ENCODE measurements around the gene ATP6V1G2.
"Not testable (repeated sequence)": the region's sequence is repeated elsewhere in the genome, so short reads cannot be mapped to it uniquely, and the experiment has no call there.

The ATP6V1G2 gene

GRCh38 chr6:31528307-31528777 lies 18.1 kb downstream of the ATP6V1G2 start:
- DNase-seq, result no peak

DNA sequence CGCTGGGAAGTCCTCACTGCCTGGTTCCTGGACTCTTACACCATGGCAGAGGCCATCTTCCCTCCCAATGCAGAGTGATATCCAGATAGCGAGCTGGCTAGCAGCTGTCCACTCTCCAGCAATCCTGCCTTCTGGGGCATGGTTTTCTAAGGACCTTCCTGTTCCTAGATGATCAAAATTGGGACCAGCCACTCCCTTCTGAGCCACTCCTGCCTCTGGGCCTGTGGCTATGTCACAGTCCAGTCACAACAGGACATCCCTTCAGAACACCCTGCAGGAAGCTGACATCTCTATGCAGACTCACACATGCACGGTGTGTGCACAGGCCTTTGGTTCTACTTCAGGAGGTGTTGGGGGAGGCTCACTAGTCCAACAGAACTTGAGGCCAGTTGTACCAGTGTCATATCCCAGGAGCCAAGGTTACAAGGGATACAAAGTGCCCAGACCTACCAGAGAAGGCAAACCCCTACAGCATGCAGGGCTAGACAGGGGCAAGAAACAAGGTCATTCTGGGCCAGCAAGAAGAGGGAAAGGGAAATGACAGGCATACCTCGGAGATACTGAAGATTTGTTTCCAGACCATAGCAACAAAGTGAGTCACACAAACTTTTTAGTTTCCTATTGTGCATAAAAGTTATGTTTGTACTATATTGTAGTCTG lies 20.3 kb downstream of the ATP6V1G2 start:
- no peak for DNase-seq

- no peak for DNase-seq
These were observed 20.9 kb downstream of the ATP6V1G2 start for GRCh38 chr6:31525553-31525931.

DNA sequence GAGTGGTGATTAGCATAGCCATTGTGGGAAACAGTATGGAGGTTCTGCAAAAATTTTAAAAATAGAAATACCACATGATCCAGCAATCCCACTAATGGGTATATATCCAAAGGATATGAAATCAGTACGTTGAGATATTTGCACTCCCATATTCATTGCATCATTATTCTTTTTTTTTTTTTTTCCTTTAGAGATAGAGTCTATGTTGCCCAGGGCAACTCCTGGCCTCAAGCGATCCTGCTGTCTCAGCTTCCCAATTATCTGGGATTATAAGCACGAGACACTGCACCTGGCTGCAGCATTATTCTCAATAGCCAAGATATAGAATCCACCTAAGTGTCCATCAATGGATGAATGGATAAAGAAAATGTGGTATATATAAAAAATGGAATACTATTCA lies 24.6 kb downstream of the ATP6V1G2 start:
- DNase-seq, result no peak

- no peak for DNase-seq
These were observed 32.8 kb downstream of the ATP6V1G2 start for GRCh38 chr6:31513456-31514165.

GRCh38 chr6:31510007-31510406 lies 36.4 kb downstream of the ATP6V1G2 start:
- DNase-seq, result no peak

GRCh38 chr6:31509036-31509435 lies 37.4 kb downstream of the ATP6V1G2 start:
- not testable (repeated sequence) for DNase-seq

- DNase-seq, result no peak
These were observed 43.8 kb downstream of the ATP6V1G2 start for GRCh38 chr6:31502586-31502985.

- not testable (repeated sequence) for DNase-seq
These were observed 46.8 kb downstream of the ATP6V1G2 start for GRCh38 chr6:31499648-31500047.

DNA sequence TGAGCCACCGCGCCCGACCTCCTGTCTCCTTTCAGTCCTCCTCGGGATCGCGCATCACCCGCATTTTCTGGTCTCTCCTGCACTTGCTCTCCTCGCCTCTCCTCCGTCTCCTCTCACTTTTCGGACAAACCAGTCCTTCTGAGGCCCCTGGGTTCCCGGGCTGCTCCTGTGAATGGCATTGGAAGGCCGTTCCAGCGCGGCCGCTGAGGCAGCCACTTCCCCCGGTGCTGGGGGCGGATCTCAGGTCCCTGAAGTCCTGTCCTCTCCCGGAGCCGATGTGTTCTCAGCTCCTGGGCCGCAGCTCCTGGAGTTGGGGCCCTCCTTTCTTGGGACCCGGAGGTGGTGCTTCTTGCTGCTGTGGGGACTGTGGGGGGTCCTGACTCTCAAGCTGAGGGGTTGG lies 47.7 kb downstream of the ATP6V1G2 start:
- DNase-seq, result peak in 1 of 2 experiments; percentile 54

GRCh38 chr6:31497531-31498476 lies 48.6 kb downstream of the ATP6V1G2 start, which contains the start of gene MICB:
MICB (plus strand) TSS chr6:31498145; CDS start chr6:31498194, 49 bp downstream.
- peak; percentile 89 to 93 for DNase-seq

DNA sequence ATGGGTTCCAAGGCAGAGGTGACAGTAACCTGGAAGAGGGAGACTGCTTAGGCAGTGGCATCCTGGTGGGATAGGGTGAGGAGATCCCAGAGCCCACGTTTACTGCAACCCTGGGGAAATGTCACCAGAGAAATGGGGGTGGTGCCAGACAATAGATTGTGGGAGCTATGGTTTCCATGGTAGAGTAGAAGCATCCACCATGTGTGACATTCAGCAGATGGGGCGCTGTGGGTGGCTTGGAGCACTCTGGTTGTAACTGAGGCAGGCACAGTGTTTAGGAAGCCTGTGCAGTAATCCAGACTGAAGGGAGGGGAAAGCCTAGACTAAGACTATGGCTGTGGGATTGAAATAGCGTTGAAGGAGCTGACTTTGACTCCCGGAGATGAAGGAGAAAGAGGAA lies 49.6 kb downstream of the ATP6V1G2 start:
- DNase-seq, result not testable (repeated sequence)

- no peak for DNase-seq
These were observed 50.8 kb downstream of the ATP6V1G2 start for GRCh38 chr6:31495580-31495979.

All from NCI-H526 (cell line).